HG03558 (cell line): ENCODE results near the gene ASCL2.

Experiments
- ATAC-seq: cut with Tn5 transposase; IDR thresholded peaks from one replicate; pipeline ENCODE4 v1.9.1; 2021; ENCODE audit warnings: moderate number of reproducible peaks; ENCODE audit not compliant: unreplicated experiment; ENCODE audit errors: extremely low read depth

The ASCL2 gene

GRCh38 chr11:2263071-2263565, 7.3 kb downstream of the ASCL2 start:
- no peak for ATAC-seq

DNA sequence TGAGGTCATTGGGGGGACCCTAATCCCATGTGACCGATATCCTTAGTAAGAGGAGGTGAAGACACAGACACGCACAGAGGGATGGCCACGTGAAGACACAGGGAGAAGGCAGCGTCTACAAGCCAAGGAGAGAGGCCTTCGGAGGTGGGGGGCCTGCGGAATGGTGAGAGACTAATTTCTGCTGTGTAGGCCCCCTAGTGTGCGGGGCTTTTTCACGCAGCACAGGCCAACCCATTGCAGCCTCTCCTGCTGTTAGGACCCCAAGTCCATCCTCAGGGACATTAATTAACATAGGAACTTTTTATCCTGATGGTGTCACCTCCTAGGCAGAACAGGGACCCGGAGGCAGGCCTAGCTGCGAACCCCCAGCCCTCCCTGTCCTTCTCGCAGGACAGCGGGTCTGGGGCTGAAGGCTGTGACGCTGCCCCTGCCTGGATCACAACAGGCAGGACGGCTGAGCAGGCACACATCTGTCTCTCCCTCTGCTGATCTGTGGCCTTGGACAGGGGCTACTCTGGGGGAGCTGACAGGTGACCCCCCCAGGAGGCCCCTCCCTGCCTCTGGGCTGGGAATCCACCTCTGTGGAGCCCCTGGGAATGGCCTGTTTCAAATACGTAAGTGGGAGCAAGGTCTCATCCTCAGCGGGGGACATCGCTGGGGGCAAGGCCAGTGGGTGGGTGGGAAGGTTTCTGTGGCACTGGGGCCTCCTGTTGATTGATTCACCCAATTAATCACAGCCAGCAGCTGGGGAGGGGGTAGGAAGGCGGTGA, 7.9 kb downstream of the ASCL2 start:
- no peak for ATAC-seq

DNA sequence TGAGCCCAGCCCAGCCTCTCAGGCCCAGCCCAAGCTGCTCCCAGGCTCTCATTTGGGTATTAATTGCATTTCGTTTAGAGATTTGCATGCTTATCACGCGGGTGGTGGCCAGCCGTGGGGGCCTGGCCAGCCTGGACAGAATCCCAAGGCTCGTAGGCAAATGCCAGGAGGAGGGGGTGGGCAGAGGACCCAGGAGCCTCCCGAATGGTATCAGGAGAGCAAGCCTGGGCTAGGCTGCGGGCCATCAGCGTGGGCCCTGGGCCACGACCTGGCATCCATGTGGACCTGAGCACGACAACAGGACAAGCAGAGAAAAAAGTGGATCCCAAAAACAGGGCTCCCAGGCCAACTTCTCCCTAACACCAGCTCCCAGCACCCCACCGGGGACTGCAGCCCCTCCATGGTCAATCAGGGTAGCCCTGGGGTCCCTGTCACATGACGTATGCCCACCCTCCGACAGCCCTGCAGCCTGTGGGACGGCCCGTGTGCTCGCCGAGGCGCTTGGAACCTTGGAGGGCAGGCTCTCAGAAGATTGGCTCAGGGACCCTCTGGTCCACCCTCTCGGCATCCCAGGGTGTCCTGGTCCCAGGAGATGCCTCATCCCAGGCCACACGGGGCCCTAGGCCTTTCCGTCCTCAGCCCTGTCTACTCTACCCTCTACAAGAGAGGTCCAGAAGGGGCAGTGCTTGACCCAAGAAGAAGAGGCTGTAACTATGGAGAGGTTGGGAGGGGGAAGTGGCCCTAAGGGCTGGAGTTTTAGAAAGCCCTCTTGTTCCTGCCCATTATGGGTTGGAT, 8.8 kb downstream of the ASCL2 start:
- ATAC-seq, result no peak

DNA sequence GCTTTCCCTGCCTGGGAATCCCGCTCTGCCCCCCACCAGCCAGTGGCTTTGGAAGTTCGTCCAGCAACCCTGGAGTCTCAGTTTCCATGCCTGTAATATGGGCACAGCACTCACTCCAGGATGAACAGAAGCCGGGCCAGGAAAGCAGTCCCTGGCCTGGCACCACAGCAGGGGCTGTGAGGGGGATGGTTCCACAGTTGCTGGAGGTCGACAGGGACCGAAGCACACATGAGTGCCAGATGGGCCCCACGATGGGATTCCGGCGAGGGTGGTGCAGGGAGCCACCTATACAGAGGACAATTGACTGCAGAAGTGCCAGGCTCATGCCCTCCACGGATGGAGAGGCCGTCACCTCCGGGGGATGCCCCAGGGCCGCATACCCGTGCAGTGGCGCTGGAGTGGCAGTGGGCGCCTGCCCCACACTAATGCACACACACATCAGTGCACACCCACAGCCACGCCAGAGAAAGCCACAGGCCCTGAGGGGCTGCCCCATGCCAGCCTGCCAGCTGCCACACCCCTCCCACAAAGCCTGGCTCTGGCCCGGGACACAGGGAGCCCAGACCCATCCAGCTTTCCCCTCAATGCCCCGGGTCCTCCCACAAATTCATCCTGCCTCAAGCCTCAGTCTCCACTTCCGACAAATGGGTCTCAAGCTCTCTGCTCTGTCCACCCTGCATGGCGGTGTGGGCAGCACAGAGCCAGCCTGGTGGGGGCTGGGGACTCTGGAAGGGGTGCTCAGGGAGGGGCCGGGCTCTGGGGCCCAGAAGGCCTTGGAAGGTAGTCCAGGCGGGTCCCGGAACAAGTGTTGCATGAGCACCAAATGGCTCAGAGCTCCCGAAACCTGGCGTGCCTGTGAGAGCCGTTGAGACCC, 9.7 kb downstream of the ASCL2 start:
- ATAC-seq, result no peak

DNA sequence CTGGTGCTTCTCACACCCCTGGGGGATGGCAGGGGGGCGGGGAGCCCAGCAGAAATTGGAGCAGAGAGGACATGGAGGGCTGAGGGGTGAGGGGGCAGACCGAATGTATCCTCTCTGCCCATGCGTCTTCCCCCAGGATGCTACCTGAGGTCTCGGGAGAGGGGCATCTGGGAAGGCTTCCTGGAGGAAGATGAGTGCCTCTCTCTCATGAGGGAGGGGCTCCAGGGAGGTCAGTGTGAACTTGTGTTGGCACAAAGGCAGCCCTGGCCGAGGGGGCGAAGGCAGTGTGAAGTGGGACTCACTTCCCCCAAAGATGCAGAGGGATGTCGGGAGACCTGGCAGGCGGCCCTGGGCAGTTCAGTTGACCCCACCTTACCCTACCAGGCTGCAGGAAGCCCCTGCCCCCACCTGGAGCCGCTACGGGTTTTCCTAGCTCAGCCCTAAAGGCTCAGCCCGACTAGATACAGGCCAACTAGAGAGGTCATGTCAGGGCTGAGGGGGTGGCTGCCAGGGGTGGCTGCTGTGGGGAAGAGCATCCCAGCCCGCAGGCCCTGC, 10.4 kb downstream of the ASCL2 start:
- ATAC-seq, result no peak

GRCh38 chr11:2259466-2259830, 10.9 kb downstream of the ASCL2 start:
- ATAC-seq, result no peak

DNA sequence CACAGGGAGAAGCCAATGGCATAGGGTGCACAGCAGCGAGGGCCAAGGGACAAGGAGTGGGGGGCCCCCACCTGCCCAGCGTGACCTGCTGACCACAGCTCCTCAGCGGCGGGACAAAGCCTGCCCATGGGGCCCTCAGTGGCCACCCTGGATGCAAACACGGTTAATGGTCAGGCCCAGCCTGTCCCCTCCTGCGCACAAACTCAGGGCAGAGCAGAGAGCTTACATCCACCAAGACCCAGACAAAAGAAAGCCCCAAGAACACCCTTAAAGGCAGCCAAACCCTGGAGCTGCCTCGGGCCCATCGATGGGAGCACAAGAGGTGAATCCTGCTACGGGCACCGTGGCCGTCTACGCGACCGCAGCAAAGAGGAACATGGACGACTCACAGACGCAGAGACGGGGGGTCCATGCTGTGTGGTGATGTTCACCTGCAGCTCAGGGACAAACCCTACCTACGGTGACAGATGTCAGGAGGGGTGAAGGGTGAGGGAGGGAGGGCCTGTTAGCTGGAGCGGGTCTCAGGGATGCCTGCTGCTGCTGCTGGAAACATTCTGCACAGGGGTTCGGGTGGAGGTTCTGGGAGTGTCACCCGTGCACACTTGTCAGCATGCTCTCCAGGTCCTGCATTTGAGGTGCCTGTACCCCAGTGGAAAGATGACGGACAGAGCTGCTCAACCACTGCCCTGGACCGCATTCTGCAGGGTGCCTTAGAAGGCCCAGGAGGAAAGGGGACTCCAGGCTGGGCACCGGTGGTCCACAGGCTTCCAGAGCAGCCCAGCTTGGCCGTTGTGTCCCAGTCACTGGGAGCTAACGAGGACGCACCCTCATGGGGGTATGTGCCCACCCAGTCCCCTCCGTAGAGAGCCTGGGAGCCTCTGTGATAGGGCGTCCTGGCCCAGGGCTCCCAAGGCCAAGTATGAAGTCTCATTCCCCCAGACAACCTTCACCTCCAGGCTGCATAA, 11.6 kb downstream of the ASCL2 start:
- no peak for ATAC-seq

DNA sequence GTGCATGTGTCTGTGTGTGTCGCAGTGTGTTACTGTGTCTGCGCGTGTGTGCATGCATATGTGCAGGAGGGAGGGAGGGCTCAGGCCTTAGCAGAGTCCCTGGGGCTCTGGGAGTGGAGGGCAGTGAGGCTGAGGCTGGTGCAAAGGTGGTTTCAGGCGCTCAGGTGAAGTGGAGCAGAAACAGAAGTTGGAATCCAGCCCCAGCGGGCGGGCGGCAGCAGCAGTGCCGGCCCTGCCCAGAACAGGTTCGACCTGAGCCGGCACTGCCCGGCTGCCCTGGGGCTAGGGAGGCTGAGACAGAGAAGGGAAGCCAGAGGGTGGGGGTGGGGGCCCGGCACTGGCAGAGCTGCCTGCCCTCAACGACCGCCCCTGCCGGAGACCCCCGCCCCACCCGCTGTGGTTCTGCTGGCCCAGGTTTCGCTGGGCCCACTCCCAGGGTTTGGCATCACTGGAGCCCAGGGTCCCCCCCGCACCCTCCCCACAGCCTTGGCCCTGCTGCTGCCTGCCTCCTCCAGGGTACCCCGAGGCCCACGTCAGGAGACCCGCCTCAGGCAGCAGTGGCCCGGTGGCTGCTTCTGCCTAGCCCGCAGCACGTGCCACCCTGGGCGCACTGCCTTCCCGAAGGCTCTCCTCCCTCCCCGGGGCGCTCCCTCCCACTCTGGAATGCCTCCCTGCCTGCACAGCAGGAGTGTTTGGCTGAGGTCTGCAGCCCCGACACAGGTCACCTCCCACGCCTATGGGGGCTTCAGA, 13.3 kb downstream of the ASCL2 start:
- ATAC-seq, result no peak

DNA sequence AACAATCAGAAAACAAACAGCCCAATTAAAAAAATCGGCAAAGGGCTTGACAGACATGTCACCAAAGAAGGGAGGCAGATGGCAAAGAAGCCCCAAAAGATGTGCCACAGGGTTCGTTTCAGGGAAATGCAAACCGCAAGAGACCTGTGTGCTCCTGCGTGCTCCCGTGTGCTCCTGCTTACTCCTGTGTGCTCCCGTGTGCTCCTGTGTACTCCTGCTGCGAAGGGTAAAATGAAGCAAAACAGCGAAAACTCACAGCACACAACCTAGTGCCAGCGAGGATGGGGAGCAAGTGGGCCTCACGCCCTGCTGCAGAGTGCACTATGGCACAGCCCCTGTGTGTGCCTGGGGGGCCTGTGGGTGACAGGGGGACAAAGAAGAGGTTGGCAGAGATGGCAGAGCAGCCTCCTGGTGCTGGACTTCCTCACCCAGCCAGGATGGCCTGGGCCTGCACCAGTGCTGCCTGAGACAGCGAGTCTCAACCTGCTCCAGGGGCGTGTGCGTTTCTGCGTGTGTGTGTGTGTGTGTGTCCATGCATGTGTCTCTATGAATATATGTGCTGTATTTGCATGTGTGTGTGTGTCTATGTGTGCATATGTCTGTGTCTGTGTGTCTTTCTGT, 14.0 kb downstream of the ASCL2 start:
- no peak for ATAC-seq

DNA sequence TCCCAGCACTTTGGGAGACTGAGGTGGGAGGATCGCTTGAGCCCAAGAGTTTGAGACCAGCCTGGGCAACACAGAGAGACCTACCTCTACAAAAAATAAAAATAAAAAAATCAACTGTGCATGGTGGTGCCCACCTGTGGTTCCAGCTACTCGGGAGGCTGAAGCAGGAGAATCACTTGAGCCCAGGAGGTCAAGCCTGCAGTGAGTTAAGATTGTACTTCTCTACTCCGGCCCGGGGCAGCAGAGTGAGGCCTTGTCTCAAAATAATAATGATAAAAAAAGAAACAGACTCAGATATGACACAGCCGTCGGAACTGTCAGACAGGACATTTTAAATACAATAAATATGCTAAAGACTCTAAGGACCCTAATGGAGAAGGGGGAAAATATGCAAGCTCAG, 18.4 kb downstream of the ASCL2 start:
- no peak for ATAC-seq

GRCh38 chr11:2251138-2251537, 19.2 kb downstream of the ASCL2 start:
- no peak for ATAC-seq

DNA sequence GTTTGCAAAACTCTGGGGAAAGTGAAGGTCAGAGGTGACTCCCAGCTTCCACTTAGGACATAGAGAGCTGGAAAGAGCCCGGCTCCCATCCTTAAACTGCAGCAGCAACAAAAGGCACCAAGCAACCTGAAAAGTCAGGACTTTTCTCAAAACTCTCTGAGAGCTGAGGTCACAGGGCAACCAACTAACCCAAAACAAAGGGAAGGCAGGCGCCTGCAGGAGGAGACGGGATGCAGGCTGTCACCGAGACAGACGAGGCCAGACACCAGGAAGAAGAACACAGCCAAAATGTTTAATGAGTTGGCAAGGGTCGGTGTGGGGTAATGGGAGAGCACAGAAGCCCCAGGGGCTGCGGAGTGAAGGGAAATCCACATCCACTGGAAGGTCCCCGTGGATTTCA, 19.9 kb downstream of the ASCL2 start:
- no peak for ATAC-seq

DNA sequence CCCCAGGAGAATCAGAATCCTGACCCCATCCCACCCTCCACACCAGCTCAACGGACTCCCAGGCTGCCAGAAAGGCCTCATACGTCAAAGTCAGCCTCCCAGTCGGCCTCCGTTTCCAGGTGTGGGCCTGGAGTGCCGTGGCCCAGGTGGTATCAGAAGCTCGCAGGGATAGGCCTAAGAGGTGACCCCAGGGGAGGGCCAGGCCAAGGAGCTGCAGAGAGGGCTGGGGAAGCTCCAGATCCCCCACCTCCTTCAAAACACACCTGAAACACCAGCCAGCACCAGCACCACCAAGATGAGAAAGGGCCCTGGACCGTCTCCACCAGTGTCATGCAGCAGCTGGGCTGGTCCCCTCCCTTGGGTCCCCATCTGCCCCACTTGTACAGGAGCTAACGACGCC, 20.3 kb downstream of the ASCL2 start:
- ATAC-seq, result no peak

DNA sequence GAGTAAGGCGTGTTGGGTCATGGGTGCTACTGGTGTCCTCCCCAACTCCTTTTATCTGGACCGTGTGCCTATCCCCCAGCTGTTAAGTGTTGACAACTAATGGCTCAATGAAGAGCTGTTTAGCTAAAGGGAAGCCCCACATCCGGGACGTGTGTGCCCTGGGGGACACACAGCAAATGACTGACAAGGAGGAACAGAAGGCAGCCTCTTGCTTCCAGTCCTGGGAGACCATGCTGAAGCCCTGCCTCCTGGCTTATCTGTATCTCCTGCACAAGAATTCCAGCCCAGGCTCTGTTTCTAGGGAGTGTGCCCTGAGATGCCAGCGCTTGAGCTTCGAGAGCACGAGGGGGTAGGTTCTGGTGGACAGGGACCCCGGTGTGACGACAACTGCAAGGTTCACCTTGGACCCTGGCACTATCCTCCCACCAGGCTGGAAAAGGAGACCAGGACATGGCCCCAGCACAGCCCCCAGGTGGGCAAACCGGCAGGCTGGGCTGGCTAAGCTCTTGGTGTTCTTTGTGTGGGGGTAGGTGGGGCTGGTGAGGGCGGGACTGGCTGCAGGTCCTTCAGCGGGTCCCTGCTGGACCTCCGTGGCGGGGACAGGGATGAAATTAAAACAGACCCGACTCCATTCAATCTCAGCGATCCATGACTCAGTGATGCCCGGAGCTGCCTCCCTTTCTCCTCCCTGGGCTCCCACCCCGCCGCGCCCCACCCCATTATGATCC, 21.0 kb downstream of the ASCL2 start:
- no peak for ATAC-seq

DNA sequence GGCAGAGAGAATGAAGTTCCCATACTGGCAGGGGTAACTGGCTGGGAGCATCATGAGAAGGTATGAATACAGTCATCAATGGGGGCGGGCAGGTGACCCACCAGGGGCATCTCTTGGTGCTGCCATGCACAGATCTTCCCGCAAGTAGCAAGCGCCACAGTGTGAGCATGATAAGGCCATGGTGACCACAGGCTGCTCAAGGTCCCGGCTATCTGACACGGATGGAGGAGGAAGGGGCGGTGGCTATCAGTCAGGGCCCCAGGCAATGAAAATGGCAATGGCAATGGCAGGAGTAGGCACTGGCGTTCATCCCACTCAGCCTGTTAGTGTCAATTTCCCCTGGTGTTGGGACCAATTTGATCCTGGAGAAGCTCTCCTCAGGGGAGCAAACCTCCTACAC, 21.6 kb downstream of the ASCL2 start:
- ATAC-seq, result no peak

GRCh38 chr11:2248242-2248641, 22.1 kb downstream of the ASCL2 start:
- no peak for ATAC-seq

DNA sequence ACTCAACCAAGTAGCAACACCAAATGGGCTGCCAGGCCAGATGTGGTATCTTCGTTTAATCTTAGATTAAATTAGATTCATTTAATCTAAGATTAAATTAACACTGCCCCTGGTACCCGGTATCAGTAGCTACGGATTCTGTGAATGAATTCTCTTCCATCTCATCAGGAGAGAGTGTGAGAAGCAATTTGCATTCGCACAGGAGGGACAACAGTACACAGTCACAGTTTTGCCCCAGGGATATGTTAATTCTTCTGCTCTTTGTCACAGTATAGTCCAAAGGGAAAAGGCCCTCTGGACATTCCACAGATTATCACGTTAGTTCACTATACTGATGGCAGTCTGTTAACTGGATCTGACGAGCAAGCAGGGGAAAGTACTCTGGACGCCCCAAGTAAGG, 22.9 kb downstream of the ASCL2 start:
- no peak for ATAC-seq

- ATAC-seq, result no peak
Measured at GRCh38 chr11:2240834-2241233, 29.6 kb downstream of the ASCL2 start.
